ENCODE measurements around the gene AKAP9. TPM values are rescaled to one million over a fixed set of nuclear protein-coding genes. Genes with fewer than 3 reads are reported as not detected.
"Not testable (repeated sequence)": the region's sequence is repeated elsewhere in the genome, so short reads cannot be mapped to it uniquely, and the experiment has no call there.

Gene AKAP9
- total RNA-seq, 6 experiments from 2014 or later: 30.9 to 63.7 (median 40.5) TPM

DNA sequence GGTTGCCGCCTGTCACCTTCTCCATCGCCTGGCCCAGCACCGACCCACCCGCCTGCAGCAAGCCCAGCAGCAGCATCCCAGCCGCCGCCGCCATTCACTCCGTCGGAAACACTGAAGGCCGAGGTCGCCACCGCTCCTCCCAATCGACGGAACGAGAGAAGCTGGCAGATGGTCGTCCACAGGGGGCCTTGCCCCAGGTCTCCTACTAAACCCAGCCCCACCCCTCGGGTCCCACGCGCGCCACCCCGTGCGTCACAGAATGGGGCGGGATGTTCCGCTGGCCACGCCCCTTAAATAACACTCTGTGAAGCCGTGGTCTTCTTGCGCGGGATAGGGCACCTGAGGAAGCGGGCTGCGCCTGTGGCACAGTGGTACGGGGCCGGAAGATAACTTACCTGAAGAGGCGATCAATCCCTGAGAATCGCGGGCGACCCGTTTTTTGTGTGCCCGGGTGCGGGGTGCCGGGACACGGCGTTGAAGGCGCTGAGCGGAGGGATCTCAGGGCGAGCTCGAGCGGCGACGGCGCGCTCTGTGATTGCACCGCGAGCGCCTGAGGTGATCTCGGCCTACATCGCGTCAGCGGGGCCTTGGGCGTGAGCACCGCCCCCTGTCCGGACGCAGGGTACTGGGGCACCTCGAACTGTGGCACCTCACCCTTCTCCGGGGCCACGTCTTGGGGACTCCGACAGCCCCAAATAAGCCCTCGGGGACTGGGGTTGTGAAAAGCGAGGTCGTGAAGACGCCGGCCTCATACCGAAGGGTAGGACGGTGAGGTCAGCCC lies 193.8 kb downstream of the AKAP9 start, which contains the start of gene CYP51A1:
Gene CYP51A1 (minus strand): TSS at position 207 of the 781 bp plus-strand sequence. CDS start 113 bp downstream, at position 94.
- WGBS (ENCODE audit: insufficient coverage, low coverage, low lambda C conversion rate, missing lambda C conversion rate): 0% methylated on average over 33 of the region's 73 CpGs
- Histone ChIP-seq H3K4me1 (peaks cover 0 to 14% (median 0%) of the 10 kb centered on the region in 4 donors), H3K4me3 (peak within 1 kb of the TSS; percentile 90 to 99 (median 94)), H3K27me3 (no peaks in the 10 kb centered on the region), H3K36me3 (peaks cover 0 to 11% (median 0%) of the 10 kb centered on the region in 4 donors), H3K27ac (peak within 1 kb of the TSS; percentile 97 to 100 (median 98)), H3K9me3 (no peaks in the 10 kb centered on the region)
- DNase-seq (peak; percentile 94 to 96 (median 96)), ATAC-seq (peak; percentile 94 to 97 (median 95))
- TF ChIP-seq, protein P1, sequence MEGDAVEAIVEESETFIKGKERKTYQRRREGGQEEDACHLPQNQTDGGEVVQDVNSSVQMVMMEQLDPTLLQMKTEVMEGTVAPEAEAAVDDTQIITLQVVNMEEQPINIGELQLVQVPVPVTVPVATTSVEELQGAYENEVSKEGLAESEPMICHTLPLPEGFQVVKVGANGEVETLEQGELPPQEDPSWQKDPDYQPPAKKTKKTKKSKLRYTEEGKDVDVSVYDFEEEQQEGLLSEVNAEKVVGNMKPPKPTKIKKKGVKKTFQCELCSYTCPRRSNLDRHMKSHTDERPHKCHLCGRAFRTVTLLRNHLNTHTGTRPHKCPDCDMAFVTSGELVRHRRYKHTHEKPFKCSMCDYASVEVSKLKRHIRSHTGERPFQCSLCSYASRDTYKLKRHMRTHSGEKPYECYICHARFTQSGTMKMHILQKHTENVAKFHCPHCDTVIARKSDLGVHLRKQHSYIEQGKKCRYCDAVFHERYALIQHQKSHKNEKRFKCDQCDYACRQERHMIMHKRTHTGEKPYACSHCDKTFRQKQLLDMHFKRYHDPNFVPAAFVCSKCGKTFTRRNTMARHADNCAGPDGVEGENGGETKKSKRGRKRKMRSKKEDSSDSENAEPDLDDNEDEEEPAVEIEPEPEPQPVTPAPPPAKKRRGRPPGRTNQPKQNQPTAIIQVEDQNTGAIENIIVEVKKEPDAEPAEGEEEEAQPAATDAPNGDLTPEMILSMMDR (IDR thresholded peaks at IDR 0.05): peak; percentile 3 to 27 (median 19)
- TF ChIP-seq POLR2A (IDR thresholded peaks at IDR 0.05): peak; percentile 83
- intact Hi-C loops (cut with DNase I): no loop called here

DNA sequence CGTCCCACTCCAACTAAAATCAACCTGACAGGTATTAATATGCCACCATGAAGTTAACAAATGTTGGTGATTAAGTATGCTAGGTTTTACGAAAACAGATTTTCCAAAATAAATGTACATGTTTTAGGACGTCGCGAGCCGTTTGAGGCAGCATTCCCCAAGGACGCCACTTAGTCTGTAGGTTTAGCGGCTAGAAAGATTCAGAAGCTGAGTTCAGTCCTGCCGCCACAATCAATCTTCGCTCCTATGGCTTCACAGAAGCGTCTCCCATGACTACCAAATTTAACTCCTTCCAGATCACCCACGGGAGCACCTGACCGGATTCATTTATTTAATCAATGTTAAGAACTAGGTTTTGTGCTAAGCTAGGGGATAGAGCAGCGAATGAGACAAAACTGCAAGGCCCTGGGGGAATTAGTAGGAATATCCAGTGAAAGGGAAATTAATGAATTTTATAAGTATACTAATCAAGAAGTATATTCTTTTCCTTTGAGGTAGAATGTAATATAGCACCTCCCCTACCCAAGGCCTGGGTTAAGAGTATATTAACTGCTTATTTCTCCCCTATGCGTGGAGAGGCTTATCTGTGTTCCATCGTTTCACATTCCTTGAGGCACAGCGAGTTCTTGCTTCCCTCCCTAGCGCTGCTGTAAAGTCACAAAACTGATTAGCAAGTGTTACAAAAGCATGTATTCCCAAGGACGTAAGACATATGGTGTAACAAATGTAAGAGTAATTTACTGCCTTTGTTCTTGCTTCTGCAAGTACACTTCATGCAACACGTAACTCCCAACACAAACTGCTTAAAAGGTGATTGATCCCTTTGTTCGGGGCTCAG lies 194.6 kb downstream of the AKAP9 start:
- Histone ChIP-seq H3K36me3 (peaks cover 0 to 7% (median 0%) of the 10 kb centered on the region in 4 donors), H3K4me3 (peak overlapping the region; percentile 90 to 99 (median 94)), H3K4me1 (peaks cover 0 to 14% (median 0%) of the 10 kb centered on the region in 4 donors), H3K27ac (peak overlapping the region; percentile 97 to 100 (median 98)), H3K9me3 (no peaks in the 10 kb centered on the region), H3K27me3 (no peaks in the 10 kb centered on the region)
- WGBS (ENCODE audit: insufficient coverage, low coverage, low lambda C conversion rate, missing lambda C conversion rate): 15% methylated on average over 20 of the region's 21 CpGs
- ATAC-seq (peak in 3 of 4 donors; percentile 9 to 31 (median 11)), DNase-seq (peak in 2 of 3 donors; percentile 22 to 46)
- no peak for TF ChIP-seq POLR2A (IDR thresholded peaks at IDR 0.05)
- TF ChIP-seq, protein P1 (IDR thresholded peaks at IDR 0.05): no peak
- intact Hi-C loops (cut with DNase I): no loop called here

DNA sequence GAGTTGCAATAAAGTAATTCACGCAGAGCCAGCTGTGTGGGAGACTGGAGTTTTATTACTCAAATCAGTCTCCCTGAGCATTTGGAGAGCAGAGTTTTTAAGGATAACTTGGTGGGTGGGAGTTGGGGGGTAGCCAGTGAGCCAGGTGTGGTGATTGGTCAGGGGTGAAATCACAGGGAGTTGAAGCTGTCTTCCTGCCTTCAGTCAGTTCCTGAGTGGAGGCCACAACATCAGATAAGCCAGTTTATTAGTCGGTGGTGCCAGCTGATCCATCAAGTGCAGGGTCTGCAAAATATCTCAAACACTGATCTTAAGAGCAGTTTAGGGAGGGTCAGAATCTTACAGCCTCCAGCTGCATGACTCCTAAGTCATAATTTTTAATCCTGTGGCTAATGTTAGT lies 196.9 kb downstream of the AKAP9 start:
- TF ChIP-seq POLR2A (IDR thresholded peaks at IDR 0.05): no peak
- TF ChIP-seq, protein P1 (IDR thresholded peaks at IDR 0.05): no peak
- Histone ChIP-seq H3K9me3 (no peaks in the 10 kb centered on the region), H3K4me3 (no peak overlapping the region), H3K36me3 (no peaks in the 10 kb centered on the region), H3K4me1 (peaks cover 0 to 7% (median 0%) of the 10 kb centered on the region in 4 donors), H3K27me3 (no peaks in the 10 kb centered on the region), H3K27ac (no peak overlapping the region)
- intact Hi-C loops (cut with DNase I): no loop called here
- no peak for ATAC-seq
- DNase-seq: no peak
- WGBS (ENCODE audit: insufficient coverage, low coverage, low lambda C conversion rate, missing lambda C conversion rate): 57% methylated on average over 2 of the region's 2 CpGs

- TF ChIP-seq, protein P1 (IDR thresholded peaks at IDR 0.05): no peak
- TF ChIP-seq POLR2A (IDR thresholded peaks at IDR 0.05): no peak
- ATAC-seq: no peak
Observed at GRCh38 chr7:92141161-92141560, 200.5 kb downstream of the AKAP9 start.

GRCh38 chr7:92142791-92143190 lies 202.1 kb downstream of the AKAP9 start:
- H3K27ac ChIP-seq; ATAC-seq; H3K27me3 ChIP-seq; H3K4me1 ChIP-seq; intact Hi-C loops (cut with DNase I); H3K4me3 ChIP-seq; H3K9me3 ChIP-seq; DNase-seq; H3K36me3 ChIP-seq: not testable (repeated sequence)
- 90% methylated on average over 5 of the region's 9 CpGs for WGBS (ENCODE audit: insufficient coverage, low coverage, low lambda C conversion rate, missing lambda C conversion rate)

More at GRCh38 chr7:92141161-92141560, 200.5 kb downstream of the AKAP9 start:
- intact Hi-C loops (cut with DNase I): no loop called here
- no peaks in the 10 kb centered on the region for H3K4me1 ChIP-seq
- no peaks in the 10 kb centered on the region for H3K36me3 ChIP-seq
- no peaks in the 10 kb centered on the region for H3K9me3 ChIP-seq
- DNase-seq: no peak
- H3K27ac ChIP-seq: no peak overlapping the region
- WGBS (ENCODE audit: insufficient coverage, low coverage, low lambda C conversion rate, missing lambda C conversion rate): 88% methylated on average over 7 of the region's 7 CpGs
- H3K4me3 ChIP-seq: no peak overlapping the region
- no peaks in the 10 kb centered on the region for H3K27me3 ChIP-seq

- WGBS (ENCODE audit: insufficient coverage, low coverage, low lambda C conversion rate, missing lambda C conversion rate): 97% methylated on average over 6 of the region's 50 CpGs
Observed at GRCh38 chr7:92143192-92143880, 202.7 kb downstream of the AKAP9 start.

More at GRCh38 chr7:92143192-92143880, 202.7 kb downstream of the AKAP9 start:
- DNase-seq; ATAC-seq; H3K9me3 ChIP-seq; H3K4me3 ChIP-seq; H3K36me3 ChIP-seq; H3K4me1 ChIP-seq; H3K27ac ChIP-seq; H3K27me3 ChIP-seq; intact Hi-C loops (cut with DNase I): not testable (repeated sequence)
